ENCODE measurements around the gene S100A9.
A peak's percentile ranks its signal among the peaks of the same experiment; 100 is the strongest.
"Not testable (repeated sequence)": the region's sequence is repeated elsewhere in the genome, so short reads cannot be mapped to it uniquely, and the experiment has no call there.

The S100A9 gene

DNA sequence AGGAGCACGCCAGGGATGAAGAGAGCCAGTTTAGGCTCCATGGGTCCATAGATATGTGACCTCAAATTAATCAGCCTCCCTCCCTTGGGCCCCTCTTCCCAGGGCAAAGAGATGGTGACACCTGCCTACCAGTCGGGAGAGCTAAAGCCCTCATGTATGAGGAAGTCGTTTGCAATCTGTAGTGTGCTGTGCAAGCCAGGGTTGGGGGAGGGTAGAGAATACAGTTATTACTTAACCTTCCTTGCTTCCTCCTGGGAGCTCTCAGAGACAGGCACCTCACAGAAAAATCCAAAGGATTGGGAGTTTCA lies 13.0 kb upstream of the S100A9 start:
- DNase-seq (ENCODE audit: low read depth in 1 of 2, low spot score in 1 of 2) = no peak

DNA sequence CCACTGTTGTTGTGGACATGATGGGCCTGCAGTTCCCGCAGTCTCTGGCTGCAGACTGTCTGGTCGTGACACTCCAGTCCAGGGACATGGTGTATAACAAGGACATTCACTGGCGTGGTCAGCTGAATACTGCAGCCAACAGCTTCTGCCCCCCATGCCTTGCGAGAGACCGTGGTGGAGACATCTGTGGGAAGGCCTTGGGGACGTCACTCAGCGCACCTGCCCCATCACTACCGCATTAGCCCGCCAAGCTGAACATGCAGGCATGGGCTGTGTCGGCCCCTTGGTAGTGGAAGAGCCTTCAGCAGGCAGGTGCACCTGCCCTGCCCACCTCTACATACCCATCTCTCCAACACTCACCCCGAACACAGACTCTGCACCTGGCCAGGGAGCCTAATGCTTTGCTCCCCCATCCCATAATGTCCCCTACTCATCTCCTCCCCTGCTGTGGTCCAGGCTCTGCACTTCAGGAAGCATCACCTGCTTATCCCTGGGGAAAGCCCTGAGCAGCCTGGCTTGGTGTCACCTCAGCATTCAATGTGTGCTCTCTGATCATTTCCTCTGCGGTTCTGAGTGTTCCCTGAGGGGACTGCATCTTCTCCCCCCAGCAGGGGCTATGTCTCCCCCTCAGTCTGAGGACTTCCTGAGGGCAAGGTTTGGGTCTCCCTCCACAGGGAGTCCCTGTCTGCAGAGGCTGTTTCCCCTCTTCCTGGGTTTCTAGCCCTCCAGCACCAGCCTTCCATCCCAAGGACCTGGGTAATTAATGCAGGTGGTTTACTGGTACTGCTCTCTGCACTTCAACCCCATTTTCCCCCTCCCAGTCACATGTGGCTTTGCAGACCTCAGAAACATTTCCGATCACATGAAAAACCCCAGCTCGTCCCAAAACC lies 12.2 kb upstream of the S100A9 start:
- no peak for DNase-seq (ENCODE audit: low read depth in 1 of 2, low spot score in 1 of 2)

- DNase-seq (ENCODE audit: low read depth in 1 of 2, low spot score in 1 of 2) = no peak
Observed at GRCh38 chr1:153346077-153346723, 11.5 kb upstream of the S100A9 start.

DNA sequence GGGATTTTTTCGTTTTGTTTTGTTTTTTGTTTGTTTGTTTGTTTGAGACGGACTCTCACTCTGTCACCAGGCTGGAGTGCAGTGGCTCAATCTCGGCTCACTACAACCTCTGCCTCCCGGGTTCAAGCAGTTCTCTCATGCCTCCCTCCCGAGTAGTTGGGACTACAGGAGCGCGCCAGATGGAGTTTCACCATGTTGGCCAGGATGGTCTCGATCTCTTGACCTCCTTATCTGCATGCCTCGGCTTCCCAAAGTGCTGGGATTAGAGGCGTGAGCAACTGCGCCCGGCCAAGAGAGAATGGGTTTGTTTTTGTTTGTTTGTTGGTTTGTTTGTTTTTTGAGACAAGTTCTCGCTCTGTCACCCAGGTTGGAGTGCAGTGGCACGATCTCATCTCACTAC lies 10.6 kb upstream of the S100A9 start:
- not testable (repeated sequence) for DNase-seq (ENCODE audit: low read depth in 1 of 2, low spot score in 1 of 2)

DNA sequence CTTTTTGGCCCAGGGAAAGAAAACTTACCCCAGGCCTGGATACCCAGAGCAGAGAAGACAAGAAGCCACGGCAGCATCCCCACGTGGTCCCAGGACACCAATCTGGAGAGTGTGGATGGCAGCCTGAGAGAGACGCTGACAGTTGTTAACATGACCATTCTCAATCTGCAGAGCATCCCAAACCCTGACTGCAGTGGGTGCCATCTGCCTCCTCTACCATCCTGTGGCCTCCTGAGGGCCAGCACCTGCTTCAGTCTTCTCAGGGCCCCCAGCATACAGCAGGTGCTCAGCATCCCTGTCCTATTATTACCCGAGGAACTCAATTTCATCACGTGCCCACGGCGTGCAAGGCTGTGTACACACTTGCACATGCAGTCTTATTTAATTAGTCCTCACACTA lies 9.8 kb upstream of the S100A9 start:
- no peak for DNase-seq (ENCODE audit: low read depth in 1 of 2, low spot score in 1 of 2)

DNA sequence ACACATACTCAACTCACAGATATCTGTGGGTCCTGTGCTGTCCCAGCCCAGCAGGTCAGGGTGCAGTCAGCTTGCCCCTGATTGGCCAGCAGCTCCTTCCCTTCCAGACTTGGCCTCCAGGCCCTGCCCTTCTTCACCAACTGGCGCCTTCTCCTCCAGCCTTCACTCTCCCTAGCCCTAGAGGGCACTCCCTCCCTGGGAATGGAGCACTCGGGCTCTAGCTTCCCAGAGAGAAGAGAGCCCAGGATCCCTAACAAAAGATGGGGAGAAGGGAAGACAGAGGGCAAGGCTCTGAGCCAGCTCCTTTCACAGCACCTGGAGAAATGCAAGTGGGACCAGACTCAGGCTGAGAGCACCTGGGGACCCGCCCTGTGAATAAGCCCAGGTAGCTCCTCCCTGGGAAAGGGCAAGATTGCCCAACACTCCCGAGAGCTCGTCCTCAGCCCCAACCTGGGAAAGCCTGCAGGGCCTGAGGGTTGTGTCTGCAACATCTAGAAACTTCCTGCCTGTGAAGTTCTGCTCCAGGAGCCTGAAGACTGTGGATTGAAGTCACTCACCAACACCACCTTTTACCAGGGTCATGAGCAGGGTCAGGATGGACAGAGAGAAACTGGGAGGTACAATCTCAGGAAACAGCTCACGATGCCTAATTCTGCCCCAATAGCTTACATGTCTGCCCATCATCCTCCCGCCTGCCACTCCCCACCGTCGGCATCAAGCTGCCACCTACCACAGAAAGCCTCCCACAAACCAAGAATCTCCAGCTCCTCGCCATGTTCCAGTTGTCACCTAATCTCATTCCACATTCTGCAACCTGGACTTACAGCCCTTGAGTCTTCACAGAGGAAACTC lies 8.9 kb upstream of the S100A9 start, which contains the start of gene PGLYRP4:
TSS of gene PGLYRP4 (minus strand) at position 331 of the 852 bp plus-strand sequence. CDS start 909 bp downstream, outside the sequence.
- DNase-seq (ENCODE audit: low read depth in 1 of 2, low spot score in 1 of 2) = no peak

DNA sequence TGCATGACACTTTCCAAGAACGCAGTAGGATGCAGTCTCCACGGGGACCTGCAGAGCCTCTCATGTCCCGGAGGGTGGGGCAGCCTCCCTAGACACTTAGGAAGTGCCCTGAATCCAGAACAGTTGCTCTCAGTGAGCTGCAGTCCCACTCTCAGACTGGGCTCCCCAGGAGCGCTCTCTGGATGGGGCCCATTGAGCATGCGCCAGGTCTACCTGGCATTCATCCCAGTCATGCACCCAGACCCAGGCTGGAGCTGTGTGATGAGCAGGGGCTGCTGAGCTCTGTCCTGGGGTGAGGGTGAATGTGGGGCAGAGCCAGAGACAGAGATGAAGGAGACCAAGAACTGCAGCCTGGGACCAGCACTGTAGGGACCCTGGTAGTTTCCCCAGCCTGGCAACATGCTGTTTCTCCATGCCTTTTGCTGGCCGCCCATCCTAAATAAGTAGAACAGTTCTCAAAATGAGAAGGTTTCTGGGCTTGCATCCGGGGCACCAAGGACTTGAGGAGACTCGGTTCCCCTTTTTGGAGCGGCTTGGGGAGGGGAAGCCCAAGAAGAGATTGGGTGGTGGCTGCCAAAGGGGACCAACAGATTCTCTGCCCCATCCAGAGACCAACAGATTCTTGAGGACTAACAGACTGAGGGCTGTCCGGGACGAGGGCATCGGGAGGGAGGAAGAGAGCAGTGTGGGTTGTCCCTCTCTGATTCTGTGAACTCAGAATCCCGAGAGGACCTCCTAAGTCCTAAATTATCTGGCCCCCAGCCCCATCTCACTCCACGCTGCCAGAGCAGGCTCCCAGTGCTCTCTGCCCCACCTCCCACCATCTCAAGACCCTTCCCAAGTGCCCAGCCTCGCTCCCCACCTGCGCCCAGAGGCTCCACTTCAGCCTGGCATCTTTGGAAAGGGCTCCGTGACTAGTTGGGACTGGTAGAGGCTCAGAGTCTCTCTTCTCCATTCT lies 8.0 kb upstream of the S100A9 start:
- no peak for DNase-seq (ENCODE audit: low read depth in 1 of 2, low spot score in 1 of 2)

DNA sequence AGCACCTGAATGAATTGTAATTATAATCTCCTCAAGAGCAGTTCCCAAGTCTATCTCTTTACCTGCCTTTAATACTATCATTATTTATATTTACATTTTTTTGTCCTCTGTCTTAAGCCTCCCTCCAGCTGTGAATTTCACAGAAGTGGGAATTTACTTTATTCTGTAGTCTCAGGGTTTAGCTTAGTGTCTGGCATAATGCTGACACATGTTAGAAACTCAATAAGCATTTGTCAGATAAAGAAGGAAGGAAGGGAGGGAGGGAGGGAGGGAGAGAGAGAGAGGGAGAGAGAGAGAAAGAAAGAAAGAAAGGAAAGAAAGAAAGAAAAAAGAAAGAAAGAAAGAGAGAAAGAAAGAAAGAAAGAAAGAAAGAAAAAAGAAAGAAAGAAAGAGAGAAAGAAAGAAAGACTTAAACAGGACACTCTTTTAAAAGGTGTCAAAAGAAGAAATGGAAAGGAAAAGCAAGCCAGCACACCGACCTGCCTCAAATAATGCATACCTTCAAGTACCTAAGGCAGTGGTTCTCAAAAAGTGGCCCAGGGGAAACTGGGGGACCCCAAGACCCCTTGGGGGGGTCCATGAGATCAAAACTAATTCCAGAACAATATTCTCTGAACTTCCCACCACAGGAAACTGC lies 7.2 kb upstream of the S100A9 start:
- DNase-seq (ENCODE audit: low read depth in 1 of 2, low spot score in 1 of 2) = no peak

GRCh38 chr1:153352523-153352922 lies 5.1 kb upstream of the S100A9 start:
- DNase-seq (ENCODE audit: low read depth in 1 of 2, low spot score in 1 of 2) = peak in 1 of 2 donors; percentile 40

- no peak for DNase-seq (ENCODE audit: low read depth in 1 of 2, low spot score in 1 of 2)
Observed at GRCh38 chr1:153353226-153353947, 4.3 kb upstream of the S100A9 start.

DNA sequence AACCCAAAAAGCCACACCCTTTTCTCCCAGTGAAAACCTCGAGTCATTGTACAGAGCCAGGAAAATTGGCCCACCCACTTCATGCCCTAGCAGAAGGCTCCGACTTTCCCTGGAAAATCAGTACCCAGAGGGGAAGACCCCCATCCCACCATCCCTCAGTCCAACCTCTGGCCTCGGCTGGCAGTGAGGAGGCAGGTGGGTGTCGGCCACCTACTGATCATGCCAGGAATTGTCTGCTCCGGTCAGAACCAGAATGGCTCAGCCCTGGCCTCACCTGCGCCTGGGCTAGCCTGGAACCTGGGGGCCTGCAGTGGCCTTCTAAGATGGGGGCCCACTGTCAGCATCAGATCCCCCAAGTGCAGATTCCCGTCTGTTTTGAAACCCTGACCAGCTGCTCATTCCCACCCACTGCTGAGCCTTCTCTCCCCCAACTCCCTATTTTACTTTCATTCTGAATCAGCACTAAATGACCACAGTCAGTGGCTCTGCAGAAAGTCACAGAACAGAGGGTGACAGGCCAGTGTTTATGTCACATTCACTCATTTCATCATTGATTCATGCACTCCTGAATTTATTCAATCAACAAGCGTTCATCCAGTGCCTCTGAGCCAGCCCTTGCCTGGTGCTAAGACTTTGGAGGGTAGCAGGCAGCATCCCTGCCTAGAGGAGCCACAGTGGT lies 3.0 kb upstream of the S100A9 start:
- DNase-seq (ENCODE audit: low read depth in 1 of 2, low spot score in 1 of 2) = no peak

- DNase-seq (ENCODE audit: low read depth in 1 of 2, low spot score in 1 of 2) = peak in 1 of 2 donors; percentile 7
Observed at GRCh38 chr1:153355445-153356071, 2.1 kb upstream of the S100A9 start.

GRCh38 chr1:153356392-153357075 lies 1.1 kb upstream of the S100A9 start:
- no peak for DNase-seq (ENCODE audit: low read depth in 1 of 2, low spot score in 1 of 2)

- DNase-seq (ENCODE audit: low read depth in 1 of 2, low spot score in 1 of 2) = no peak
Observed at GRCh38 chr1:153357076-153357852, 390 bp upstream of the S100A9 start.

DNA sequence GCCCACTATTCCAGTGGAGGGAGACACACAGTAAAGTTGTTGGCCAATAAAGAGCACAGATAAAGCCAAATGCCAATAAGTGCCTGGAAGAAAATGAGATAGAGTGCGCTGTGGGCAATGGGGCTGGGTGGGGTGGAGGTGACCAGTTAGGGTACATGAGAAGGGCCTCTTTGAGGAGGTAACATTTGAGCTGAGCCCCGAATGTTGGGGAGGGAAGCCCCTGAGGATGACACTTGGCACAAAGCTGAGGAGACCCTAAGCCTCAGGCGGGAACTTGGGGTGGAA lies 979 bp downstream of the S100A9 start:
- no peak for DNase-seq (ENCODE audit: low read depth in 1 of 2, low spot score in 1 of 2)

- no peak for DNase-seq (ENCODE audit: low read depth in 1 of 2, low spot score in 1 of 2)
Observed at GRCh38 chr1:153359241-153359640, 1.6 kb downstream of the S100A9 start.

GRCh38 chr1:153360190-153360589 lies 2.5 kb downstream of the S100A9 start:
- no peak for DNase-seq (ENCODE audit: low read depth in 1 of 2, low spot score in 1 of 2)

Measured in stimulated activated CD4-positive, alpha-beta T cell treated with anti-CD3 and anti-CD28 coated beads, Interleukin-15, amount 100 ng/mL, for 1 hour (primary cell).